Measurements from ENCODE around the gene ZBTB11. TPM values are rescaled to one million over a fixed set of nuclear protein-coding genes. Genes with fewer than 3 reads are reported as not detected.

The ZBTB11 gene, protein sequence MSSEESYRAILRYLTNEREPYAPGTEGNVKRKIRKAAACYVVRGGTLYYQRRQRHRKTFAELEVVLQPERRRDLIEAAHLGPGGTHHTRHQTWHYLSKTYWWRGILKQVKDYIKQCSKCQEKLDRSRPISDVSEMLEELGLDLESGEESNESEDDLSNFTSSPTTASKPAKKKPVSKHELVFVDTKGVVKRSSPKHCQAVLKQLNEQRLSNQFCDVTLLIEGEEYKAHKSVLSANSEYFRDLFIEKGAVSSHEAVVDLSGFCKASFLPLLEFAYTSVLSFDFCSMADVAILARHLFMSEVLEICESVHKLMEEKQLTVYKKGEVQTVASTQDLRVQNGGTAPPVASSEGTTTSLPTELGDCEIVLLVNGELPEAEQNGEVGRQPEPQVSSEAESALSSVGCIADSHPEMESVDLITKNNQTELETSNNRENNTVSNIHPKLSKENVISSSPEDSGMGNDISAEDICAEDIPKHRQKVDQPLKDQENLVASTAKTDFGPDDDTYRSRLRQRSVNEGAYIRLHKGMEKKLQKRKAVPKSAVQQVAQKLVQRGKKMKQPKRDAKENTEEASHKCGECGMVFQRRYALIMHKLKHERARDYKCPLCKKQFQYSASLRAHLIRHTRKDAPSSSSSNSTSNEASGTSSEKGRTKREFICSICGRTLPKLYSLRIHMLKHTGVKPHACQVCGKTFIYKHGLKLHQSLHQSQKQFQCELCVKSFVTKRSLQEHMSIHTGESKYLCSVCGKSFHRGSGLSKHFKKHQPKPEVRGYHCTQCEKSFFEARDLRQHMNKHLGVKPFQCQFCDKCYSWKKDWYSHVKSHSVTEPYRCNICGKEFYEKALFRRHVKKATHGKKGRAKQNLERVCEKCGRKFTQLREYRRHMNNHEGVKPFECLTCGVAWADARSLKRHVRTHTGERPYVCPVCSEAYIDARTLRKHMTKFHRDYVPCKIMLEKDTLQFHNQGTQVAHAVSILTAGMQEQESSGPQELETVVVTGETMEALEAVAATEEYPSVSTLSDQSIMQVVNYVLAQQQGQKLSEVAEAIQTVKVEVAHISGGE
- total RNA-seq (2011; cell fraction: chromatin; rRNA removed; ENCODE audit: low replicate concordance), result 32.5 and 111 TPM in 2 replicates
- 22.2 and 32.0 TPM in 2 replicates for total RNA-seq (2011; cell fraction: nucleolus; rRNA removed)
- total RNA-seq (2011; cell fraction: nucleoplasm; rRNA removed), result 39.2 and 53.8 TPM in 2 replicates
- total RNA-seq (2014; rRNA removed) (23.7 and 23.8 TPM in 2 replicates), total RNA-seq (2014; rRNA removed; fragmentation: Illumina TruSeq; extraction: Trizol) (26.2 and 28.2 TPM in 2 replicates), total RNA-seq (2015; rRNA removed; fragmentation: Illumina TruSeq; extraction: Trizol) (25.1 and 26.3 TPM in 2 replicates), total RNA-seq (2021) (21.4 and 21.5 TPM in 2 replicates), polyA plus RNA-seq (2011; rRNA removed) (25.3 and 31.9 TPM in 2 replicates), polyA plus RNA-seq (2014; fragmentation: Illumina TruSeq; extraction: Trizol) (18.8 and 20.9 TPM in 2 replicates), polyA plus RNA-seq (2014; fragmentation: Nextera tagmentation; extraction: Ambion mirVana) (1 to 10 TPM; 6.2 to 7.2 TPM), polyA plus RNA-seq (2014; rRNA removed) (15.7 and 16.2 TPM in 2 replicates), polyA minus RNA-seq (2011; rRNA and poly(A)+ RNA removed) (56.1 and 62.4 TPM in 2 replicates), Bru-seq, nascent RNA (percentile 86 among the genes with signal in this experiment), BruChase-seq, experiment 1, labeled RNA remaining after a 2-hour chase (percentile 90 among the genes with signal in this experiment), BruChase-seq, experiment 2, labeled RNA remaining after a 6-hour chase (percentile 94 among the genes with signal in this experiment)
- 6.1 and 8.5 TPM in 2 replicates for polyA plus RNA-seq (2011; cell fraction: cytosol; rRNA removed)
- 17.0 and 18.8 TPM in 2 replicates for polyA plus RNA-seq (2011; cell fraction: nucleus; rRNA removed)
- polyA plus RNA-seq (2012), result 12.9 and 13.6 TPM in 2 replicates
- 23.7 and 26.0 TPM in 2 replicates for polyA minus RNA-seq (2011; cell fraction: cytosol; rRNA and poly(A)+ RNA removed)
- 26.4 and 30.4 TPM in 2 replicates for polyA minus RNA-seq (2011; cell fraction: nucleus; rRNA and poly(A)+ RNA removed)
- long read RNA-seq, experiment 1, full-length matches to known transcripts, result 46 of 66 reads
- long read RNA-seq, experiment 1, partial matches to known transcripts, result 14 of 66 reads
- long read RNA-seq, experiment 1, other reads (novel, unspliced or antisense), result 6 of 66 reads
- long read RNA-seq, experiment 2, full-length matches to known transcripts, result 1 of 9 reads
- long read RNA-seq, experiment 2, partial matches to known transcripts, result 0 of 9 reads
- long read RNA-seq, experiment 2, other reads (novel, unspliced or antisense), result 8 of 9 reads
- long read RNA-seq, experiment 3, partial matches to known transcripts, result 6 of 8 reads
- long read RNA-seq, experiment 3, other reads (novel, unspliced or antisense), result 1 of 8 reads

DNA sequence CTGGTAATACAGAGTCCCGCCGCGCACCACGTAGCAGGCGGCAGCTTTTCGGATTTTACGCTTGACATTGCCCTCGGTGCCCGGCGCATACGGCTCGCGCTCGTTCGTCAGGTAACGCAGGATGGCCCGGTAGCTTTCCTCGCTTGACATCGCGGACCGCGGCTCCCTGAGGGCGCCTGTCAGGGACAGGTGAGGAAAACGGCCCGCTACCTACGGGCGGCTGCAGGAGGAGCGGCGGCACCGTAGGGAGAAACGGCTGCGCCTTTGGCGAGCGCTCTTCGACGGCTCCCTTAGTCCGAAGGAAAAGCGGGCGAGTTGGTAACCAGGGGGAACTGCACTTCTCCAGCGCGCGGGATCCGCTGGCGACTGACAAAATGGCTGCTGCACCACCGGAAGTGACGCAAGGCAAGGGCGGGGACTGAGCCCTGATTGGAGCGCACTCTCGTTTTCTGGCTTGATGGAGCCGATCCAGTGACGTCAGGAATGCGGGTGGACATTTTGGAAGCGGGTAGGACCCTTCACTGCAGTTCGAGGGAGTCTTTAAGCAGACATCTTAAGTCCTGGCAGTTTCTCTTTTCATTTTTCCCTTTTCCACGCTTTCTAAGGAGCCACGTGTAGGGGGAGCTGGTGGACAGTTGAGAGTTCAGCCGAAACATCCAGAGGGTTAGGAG lies at the start of gene ZBTB11:
Gene ZBTB11 (minus strand): TSS at position 368 of the 671 bp plus-strand sequence. CDS start 218 bp downstream, at position 150.
- peak within 1 kb of the TSS; percentile 82 to 99 for H3K9ac ChIP-seq (ENCODE audit: insufficient read depth in 1 of 2, low read depth in 2 of 2, low read length in 2 of 2)
- in situ Hi-C loops (cut with MboI), result no loop called here
- DNase-seq (ENCODE audit: extremely low read depth in 1 of 4, low spot score in 3 of 4) (peak; percentile 81 to 99 (median 87)), ATAC-seq (peak; percentile 80), FAIRE-seq (peak; percentile 99)
- no peaks in the 10 kb centered on the region for H3K9me3 ChIP-seq (replicated peaks; ENCODE audit: control insufficient read depth, insufficient read depth, low read depth, low read length)
- H3K27ac ChIP-seq (ENCODE audit: extremely low read depth, low read depth, low read length), result peak within 1 kb of the TSS; percentile 86
- BruUV-seq (replicated peaks), result no TSS peak
- no peaks in the 10 kb centered on the region; the same call in 1 of the 2 replicates for H4K20me1 ChIP-seq (replicated peaks; ENCODE audit: control insufficient read depth, insufficient read depth, low read length)
- peak within 1 kb of the TSS; percentile 81 for H2AFZ ChIP-seq (ENCODE audit: low read depth, low read length)
- POLR2A ChIA-PET, result interaction anchor here (0.6 to 4.6 kb wide), 11 partner anchors 9 to 530 kb away, joined by 3 to 70 read pairs (median 4); partner anchors contain the start of genes CEP97, PCNP and RPL24
- CTCF ChIA-PET (ENCODE audit: low intra/inter-chr PET ratio), result no interaction called here
- intact Hi-C loops (cut with micrococcal nuclease), result loop anchor here (5.0 kb wide), 1 partner anchor 165 kb away; the partner anchor contains the start of gene SENP7
- 1% methylated on average over 34 of the region's 57 CpGs for WGBS (ENCODE audit: insufficient coverage, low coverage, missing lambda C conversion rate)
- peak within 1 kb of the TSS; percentile 79 for H3K4me3 ChIP-seq
- H3K4me1 ChIP-seq (replicated peaks in 1 of 2; ENCODE audit: control insufficient read depth in 2 of 2, insufficient read depth in 2 of 2, low read length in 2 of 2), result peaks cover 6 to 14% of the 10 kb centered on the region in 2 experiments; a peak in 4 of 5 replicates
- H3K9me1 ChIP-seq (ENCODE audit: control insufficient read depth, insufficient read depth, low read length), result no peaks in the 10 kb centered on the region
- H3K4me2 ChIP-seq (ENCODE audit: insufficient read depth, low read length), result peak within 1 kb of the TSS; percentile 90
- H3K27me3 ChIP-seq (ENCODE audit: control insufficient read depth in 2 of 2, insufficient read depth in 2 of 2, low read length in 2 of 2), result no peaks in the 10 kb centered on the region
- H3K79me2 ChIP-seq (ENCODE audit: control insufficient read depth, insufficient read depth, low read length), result peaks cover 80% of the 10 kb centered on the region
- peaks cover 31% of the 10 kb centered on the region for H3K36me3 ChIP-seq (ENCODE audit: control insufficient read depth, insufficient read depth, low read length)
- TF ChIP-seq, protein P1, sequence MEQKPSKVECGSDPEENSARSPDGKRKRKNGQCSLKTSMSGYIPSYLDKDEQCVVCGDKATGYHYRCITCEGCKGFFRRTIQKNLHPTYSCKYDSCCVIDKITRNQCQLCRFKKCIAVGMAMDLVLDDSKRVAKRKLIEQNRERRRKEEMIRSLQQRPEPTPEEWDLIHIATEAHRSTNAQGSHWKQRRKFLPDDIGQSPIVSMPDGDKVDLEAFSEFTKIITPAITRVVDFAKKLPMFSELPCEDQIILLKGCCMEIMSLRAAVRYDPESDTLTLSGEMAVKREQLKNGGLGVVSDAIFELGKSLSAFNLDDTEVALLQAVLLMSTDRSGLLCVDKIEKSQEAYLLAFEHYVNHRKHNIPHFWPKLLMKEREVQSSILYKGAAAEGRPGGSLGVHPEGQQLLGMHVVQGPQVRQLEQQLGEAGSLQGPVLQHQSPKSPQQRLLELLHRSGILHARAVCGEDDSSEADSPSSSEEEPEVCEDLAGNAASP (IDR thresholded peaks at IDR 0.05), result no peak
- TF ChIP-seq NCOA1 (IDR thresholded peaks at IDR 0.05; ENCODE audit: low read depth) (peak; percentile 91), RAD21 (CRISPR knock-in tag; conservative IDR thresholded peaks at IDR 0.05 in 1 of 2, IDR thresholded peaks at IDR 0.05 in 1 of 2) (peak in 1 of 2 experiments; percentile 28; a peak in 1 of 4 replicates), ZFP1 (CRISPR knock-in tag; IDR thresholded peaks at IDR 0.05) (no peak), HMGXB4 (CRISPR knock-in tag; IDR thresholded peaks at IDR 0.05) (no peak), C11orf30 (IDR thresholded peaks at IDR 0.05; ENCODE audit: low read depth) (peak; percentile 78), CEBPG (CRISPR knock-in tag; IDR thresholded peaks at IDR 0.05) (peak; percentile 77), CEBPG (tag; conservative IDR thresholded peaks at IDR 0.05 in 1 of 2, IDR thresholded peaks at IDR 0.05 in 1 of 2) (peak; percentile 46 to 57; a peak in 2 of 4 replicates), TRIM24 (IDR thresholded peaks at IDR 0.05) (peak in 1 of 2 experiments; percentile 88; a peak in 2 of 4 replicates)

Data from K562 (cell line).